ENCODE data around the gene TAP2.

Gene TAP2

GRCh38 chr6:32836873-32837272, 1.7 kb downstream of the TAP2 start:
- ChIA-PET CTCF (interaction anchor here (0.6 kb wide), 1 partner anchor 282 kb away, joined by 3 read pairs; no protein-coding TSS in a partner anchor), POLR2A (ENCODE audit: low non-redundant PET) (no interaction called here)
- no peak for TF ChIP-seq CTCF (conservative IDR thresholded peaks at IDR 0.05; ENCODE audit: low read depth)
- no peak for DNase-seq (ENCODE audit: low spot score)
- no peak overlapping the region for H3K27ac ChIP-seq

- TF ChIP-seq CTCF (conservative IDR thresholded peaks at IDR 0.05; ENCODE audit: low read depth), result no peak
- CTCF ChIA-PET, result interaction anchor here (0.6 kb wide), 1 partner anchor 113 kb away, joined by 3 read pairs; no protein-coding TSS in a partner anchor
- POLR2A ChIA-PET (ENCODE audit: low non-redundant PET), result no interaction called here
- DNase-seq (ENCODE audit: low spot score), result no peak
- H3K27ac ChIP-seq, result no peak overlapping the region
These were observed 3.2 kb downstream of the TAP2 start for GRCh38 chr6:32835167-32835893.

GRCh38 chr6:32833664-32834063, 4.9 kb downstream of the TAP2 start:
- no peak for DNase-seq (ENCODE audit: low spot score)
- ChIA-PET CTCF (no interaction called here), POLR2A (ENCODE audit: low non-redundant PET) (no interaction called here)
- H3K27ac ChIP-seq, result no peak overlapping the region
- no peak for TF ChIP-seq CTCF (conservative IDR thresholded peaks at IDR 0.05; ENCODE audit: low read depth)

- DNase-seq (ENCODE audit: low spot score), result no peak
- TF ChIP-seq CTCF (conservative IDR thresholded peaks at IDR 0.05; ENCODE audit: low read depth), result no peak
- H3K27ac ChIP-seq, result no peak overlapping the region
- CTCF ChIA-PET, result no interaction called here
- POLR2A ChIA-PET (ENCODE audit: low non-redundant PET), result no interaction called here
These were observed 6.0 kb downstream of the TAP2 start for GRCh38 chr6:32832535-32832934.

GRCh38 chr6:32830936-32831335, 7.6 kb downstream of the TAP2 start:
- POLR2A ChIA-PET (ENCODE audit: low non-redundant PET), result no interaction called here
- DNase-seq (ENCODE audit: low spot score), result no peak
- no peak overlapping the region for H3K27ac ChIP-seq
- CTCF ChIA-PET, result interaction anchor here (0.6 kb wide), 1 partner anchor 208 kb away, joined by 5 read pairs; no protein-coding TSS in a partner anchor
- TF ChIP-seq CTCF (conservative IDR thresholded peaks at IDR 0.05; ENCODE audit: low read depth), result no peak

GRCh38 chr6:32830017-32830416, 8.5 kb downstream of the TAP2 start:
- H3K27ac ChIP-seq, result no peak overlapping the region
- ChIA-PET CTCF (no interaction called here), POLR2A (ENCODE audit: low non-redundant PET) (no interaction called here)
- DNase-seq (ENCODE audit: low spot score), result no peak
- no peak for TF ChIP-seq CTCF (conservative IDR thresholded peaks at IDR 0.05; ENCODE audit: low read depth)
